ENCODE measurements around the gene FBXL22. TPM values are rescaled to one million over a fixed set of nuclear protein-coding genes. Genes with fewer than 3 reads are reported as not detected.

Gene FBXL22
- total and polyA plus RNA-seq, 2 donors (not counting 1 experiment from before 2014, with no cell fraction given): 0.30 to 2.5 TPM

GRCh38 chr15:63600001-63600615 lies 2.9 kb downstream of the FBXL22 start:
- H3K9ac ChIP-seq (ENCODE audit: low read length): peak overlapping the region; percentile 68
- peaks cover 74% of the 10 kb centered on the region for H3K4me1 Mint-ChIP-seq
- H3K27ac Mint-ChIP-seq: peak overlapping the region; percentile 96
- DNase-seq: no peak
- H3K27me3 Mint-ChIP-seq: no peaks in the 10 kb centered on the region
- H3K27me3 ChIP-seq (replicated peaks in 1 of 4; ENCODE audit: control extremely low read depth in 1 of 4, control insufficient read depth in 3 of 4, insufficient read depth in 4 of 4, low read length in 3 of 4): no peaks in the 10 kb centered on the region
- peak overlapping the region; percentile 92 for H3K4me2 ChIP-seq (replicated peaks; ENCODE audit: low read depth, low read length, poor library complexity, severe bottlenecking)
- peak overlapping the region; percentile 65 to 76 for H3K27ac ChIP-seq (ENCODE audit: low read length in 2 of 2)
- H3K4me3 Mint-ChIP-seq: peak overlapping the region; percentile 96
- no peaks in the 10 kb centered on the region for H3K9me3 Mint-ChIP-seq (ENCODE audit: insufficient read depth)
- WGBS (ENCODE audit: insufficient coverage): 9% methylated on average over 24 of the region's 26 CpGs
- peak overlapping the region; percentile 86 for H2AFZ ChIP-seq (ENCODE audit: insufficient read depth, low read depth, low read length, poor library complexity, severe bottlenecking)
- intact Hi-C loops (cut with micrococcal nuclease): loop anchor here (5.0 kb wide), 1 partner anchor 492 kb away; the partner anchor contains the start of gene CIAO2A
- peak overlapping the region in 4 of 5 experiments; percentile 67 to 74 (median 68) for H3K4me3 ChIP-seq (ENCODE audit: control extremely low read depth in 1 of 5, extremely low read depth in 1 of 5, insufficient read depth in 1 of 5, low read depth in 2 of 5, low read length in 4 of 5)
- ChIA-PET CTCF (interaction anchor here (0.6 to 3.7 kb wide), 16 partner anchors 10 to 599 kb away, joined by 3 to 37 read pairs (median 4); no protein-coding TSS in a partner anchor), POLR2A (interaction anchor here (0.6 to 3.9 kb wide), 5 partner anchors 10 to 125 kb away, joined by 3 to 27 read pairs (median 15); partner anchors contain the start of gene USP3)
- H3K79me2 ChIP-seq (ENCODE audit: control insufficient read depth, insufficient read depth, low read length): no peaks in the 10 kb centered on the region
- H3K9me3 ChIP-seq (ENCODE audit: control extremely low read depth in 1 of 3, control insufficient read depth in 2 of 3, insufficient read depth in 1 of 3, low read length in 2 of 3): no peaks in the 10 kb centered on the region
- H3K36me3 ChIP-seq (replicated peaks in 1 of 2; ENCODE audit: control extremely low read depth in 1 of 2, control insufficient read depth in 1 of 2, extremely low read depth in 1 of 2, insufficient read depth in 2 of 2, low read length in 1 of 2): no peaks in the 10 kb centered on the region
- peaks cover 44 to 57% of the 10 kb centered on the region in 2 donors for H3K4me1 ChIP-seq (ENCODE audit: control insufficient read depth in 2 of 2, insufficient read depth in 2 of 2, low read length in 2 of 2)
- no peak for ATAC-seq (ENCODE audit: low read depth)
- no peaks in the 10 kb centered on the region for H4K20me1 ChIP-seq (ENCODE audit: control insufficient read depth, insufficient read depth, low read length, poor library complexity, severe bottlenecking)
- TF ChIP-seq CTCF (IDR thresholded peaks at IDR 0.05) (no peak), EZH2 (IDR thresholded peaks at IDR 0.05; ENCODE audit: borderline replicate concordance, insufficient read depth, low read depth, low read length, poor library complexity, severe bottlenecking) (no peak)

- Histone ChIP-seq H3K9me3 (ENCODE audit: control extremely low read depth in 1 of 3, control insufficient read depth in 2 of 3, insufficient read depth in 1 of 3, low read length in 2 of 3) (no peaks in the 10 kb centered on the region), H3K27me3 (replicated peaks in 1 of 4; ENCODE audit: control extremely low read depth in 1 of 4, control insufficient read depth in 3 of 4, insufficient read depth in 4 of 4, low read length in 3 of 4) (no peaks in the 10 kb centered on the region), H3K36me3 (replicated peaks in 1 of 2; ENCODE audit: control extremely low read depth in 1 of 2, control insufficient read depth in 1 of 2, extremely low read depth in 1 of 2, insufficient read depth in 2 of 2, low read length in 1 of 2) (no peaks in the 10 kb centered on the region), H3K4me2 (replicated peaks; ENCODE audit: low read depth, low read length, poor library complexity, severe bottlenecking) (peak overlapping the region; percentile 92), H3K4me3 (ENCODE audit: control extremely low read depth in 1 of 5, extremely low read depth in 1 of 5, insufficient read depth in 1 of 5, low read depth in 2 of 5, low read length in 4 of 5) (peak overlapping the region in 4 of 5 experiments; percentile 67 to 86 (median 74)), H2AFZ (ENCODE audit: insufficient read depth, low read depth, low read length, poor library complexity, severe bottlenecking) (peak overlapping the region; percentile 86), H4K20me1 (ENCODE audit: control insufficient read depth, insufficient read depth, low read length, poor library complexity, severe bottlenecking) (no peaks in the 10 kb centered on the region), H3K9ac (ENCODE audit: low read length) (peak overlapping the region; percentile 68), H3K79me2 (ENCODE audit: control insufficient read depth, insufficient read depth, low read length) (no peaks in the 10 kb centered on the region), H3K4me1 (ENCODE audit: control insufficient read depth in 2 of 2, insufficient read depth in 2 of 2, low read length in 2 of 2) (peaks cover 44 to 57% of the 10 kb centered on the region in 2 donors), H3K27ac (ENCODE audit: low read length in 2 of 2) (peak overlapping the region; percentile 65 to 76)
- TF ChIP-seq CTCF (IDR thresholded peaks at IDR 0.05) (no peak), EZH2 (IDR thresholded peaks at IDR 0.05; ENCODE audit: borderline replicate concordance, insufficient read depth, low read depth, low read length, poor library complexity, severe bottlenecking) (no peak)
- Mint-ChIP-seq H3K9me3 (ENCODE audit: insufficient read depth) (no peaks in the 10 kb centered on the region), H3K27me3 (no peaks in the 10 kb centered on the region), H3K4me3 (peak overlapping the region; percentile 96), H3K4me1 (peaks cover 73% of the 10 kb centered on the region), H3K27ac (peak overlapping the region; percentile 96)
- ChIA-PET CTCF (interaction anchor here (1.1 to 3.7 kb wide), 10 partner anchors 8 to 136 kb away, joined by 3 to 37 read pairs (median 8); no protein-coding TSS in a partner anchor), POLR2A (interaction anchor here (0.6 to 3.9 kb wide), 4 partner anchors 9 to 126 kb away, joined by 12 to 27 read pairs (median 16); partner anchors contain the start of gene USP3)
- peak; percentile 76 for ATAC-seq (ENCODE audit: low read depth)
- peak; percentile 96 for DNase-seq
- WGBS (ENCODE audit: insufficient coverage): under 1% methylated on average over 60 of the region's 60 CpGs
- intact Hi-C loops (cut with micrococcal nuclease): loop anchor here (1.0 to 5.0 kb wide), 2 partner anchors 96 to 492 kb away; partner anchors contain the start of genes CIAO2A and USP3
Measured at GRCh38 chr15:63600616-63601025, 3.4 kb downstream of the FBXL22 start.
